ENCODE data around the gene HOMEZ.
"Not testable (repeated sequence)": the region's sequence is repeated elsewhere in the genome, so short reads cannot be mapped to it uniquely, and the experiment has no call there.

Gene HOMEZ

GRCh38 chr14:23281247-23281646 lies 4.7 kb downstream of the HOMEZ start:
- H3K9me3 ChIP-seq (ENCODE audit: insufficient read depth, low read length, severe bottlenecking), result no peaks in the 10 kb centered on the region
- H3K27ac ChIP-seq (ENCODE audit: low read length), result no peak overlapping the region
- no peak overlapping the region for H3K4me2 ChIP-seq (ENCODE audit: insufficient read depth, low read length)
- TF ChIP-seq EZH2 (IDR thresholded peaks at IDR 0.05; ENCODE audit: borderline replicate concordance, low read depth, low read length, severe bottlenecking) (no peak), CTCF (IDR thresholded peaks at IDR 0.05; ENCODE audit: borderline replicate concordance, extremely low read depth, low read length, poor library complexity, severe bottlenecking) (no peak)
- H3K4me1 ChIP-seq (ENCODE audit: insufficient read depth, low read length), result peaks cover 15% of the 10 kb centered on the region
- H3K4me3 ChIP-seq (ENCODE audit: low read depth in 1 of 2, low read length in 2 of 2), result no peak overlapping the region
- no peak overlapping the region for H3K9ac ChIP-seq (ENCODE audit: low read depth, low read length)
- no peaks in the 10 kb centered on the region for H3K27me3 ChIP-seq (ENCODE audit: insufficient read depth, low read length, poor library complexity)
- no peak for DNase-seq
- no peaks in the 10 kb centered on the region for H4K20me1 ChIP-seq (ENCODE audit: insufficient read depth, low read length)
- no peak overlapping the region for H2AFZ ChIP-seq (ENCODE audit: low read depth, low read length)
- peaks cover 2% of the 10 kb centered on the region for H3K36me3 ChIP-seq (ENCODE audit: insufficient read depth, low read length)
- ATAC-seq (ENCODE audit: insufficient read depth, low read depth), result no peak
- H3K79me2 ChIP-seq (ENCODE audit: insufficient read depth, low read length), result peaks cover 15% of the 10 kb centered on the region

GRCh38 chr14:23277928-23278327 lies 8.0 kb downstream of the HOMEZ start:
- not testable (repeated sequence) for H3K9ac ChIP-seq (ENCODE audit: low read depth, low read length); H4K20me1 ChIP-seq (ENCODE audit: insufficient read depth, low read length); H3K9me3 ChIP-seq (ENCODE audit: insufficient read depth, low read length, severe bottlenecking); H3K4me1 ChIP-seq (ENCODE audit: insufficient read depth, low read length); DNase-seq; ATAC-seq (ENCODE audit: insufficient read depth, low read depth); H3K36me3 ChIP-seq (ENCODE audit: insufficient read depth, low read length); H3K4me3 ChIP-seq (ENCODE audit: low read depth in 1 of 2, low read length in 2 of 2); H3K4me2 ChIP-seq (ENCODE audit: insufficient read depth, low read length); H3K27ac ChIP-seq (ENCODE audit: low read length); H2AFZ ChIP-seq (ENCODE audit: low read depth, low read length); H3K27me3 ChIP-seq (ENCODE audit: insufficient read depth, low read length, poor library complexity); H3K79me2 ChIP-seq (ENCODE audit: insufficient read depth, low read length)

- no peaks in the 10 kb centered on the region for H4K20me1 ChIP-seq (ENCODE audit: insufficient read depth, low read length)
- no peak for TF ChIP-seq EZH2 (IDR thresholded peaks at IDR 0.05; ENCODE audit: borderline replicate concordance, low read depth, low read length, severe bottlenecking)
- TF ChIP-seq CTCF (IDR thresholded peaks at IDR 0.05; ENCODE audit: borderline replicate concordance, extremely low read depth, low read length, poor library complexity, severe bottlenecking), result no peak
- H3K36me3 ChIP-seq (ENCODE audit: insufficient read depth, low read length), result peaks cover 2% of the 10 kb centered on the region
- H3K79me2 ChIP-seq (ENCODE audit: insufficient read depth, low read length), result no peaks in the 10 kb centered on the region
- no peak overlapping the region for H2AFZ ChIP-seq (ENCODE audit: low read depth, low read length)
- no peaks in the 10 kb centered on the region for H3K4me1 ChIP-seq (ENCODE audit: insufficient read depth, low read length)
- no peak overlapping the region for H3K4me3 ChIP-seq (ENCODE audit: low read depth in 1 of 2, low read length in 2 of 2)
- no peak overlapping the region for H3K4me2 ChIP-seq (ENCODE audit: insufficient read depth, low read length)
- H3K9ac ChIP-seq (ENCODE audit: low read depth, low read length), result no peak overlapping the region
- H3K27ac ChIP-seq (ENCODE audit: low read length), result no peak overlapping the region
- H3K9me3 ChIP-seq (ENCODE audit: insufficient read depth, low read length, severe bottlenecking), result no peaks in the 10 kb centered on the region
- ATAC-seq (ENCODE audit: insufficient read depth, low read depth) (no peak), DNase-seq (no peak)
- H3K27me3 ChIP-seq (ENCODE audit: insufficient read depth, low read length, poor library complexity), result no peaks in the 10 kb centered on the region
Measured at GRCh38 chr14:23277189-23277588, 8.7 kb downstream of the HOMEZ start.

GRCh38 chr14:23275412-23275811 lies 10.5 kb downstream of the HOMEZ start:
- Histone ChIP-seq H3K4me3 (ENCODE audit: low read depth in 1 of 2, low read length in 2 of 2) (no peak overlapping the region), H3K36me3 (ENCODE audit: insufficient read depth, low read length) (peaks cover 2% of the 10 kb centered on the region), H3K9me3 (ENCODE audit: insufficient read depth, low read length, severe bottlenecking) (no peaks in the 10 kb centered on the region), H3K79me2 (ENCODE audit: insufficient read depth, low read length) (no peaks in the 10 kb centered on the region), H3K4me1 (ENCODE audit: insufficient read depth, low read length) (no peaks in the 10 kb centered on the region), H3K9ac (ENCODE audit: low read depth, low read length) (no peak overlapping the region), H3K27ac (ENCODE audit: low read length) (no peak overlapping the region), H3K27me3 (ENCODE audit: insufficient read depth, low read length, poor library complexity) (no peaks in the 10 kb centered on the region), H4K20me1 (ENCODE audit: insufficient read depth, low read length) (no peaks in the 10 kb centered on the region), H3K4me2 (ENCODE audit: insufficient read depth, low read length) (no peak overlapping the region), H2AFZ (ENCODE audit: low read depth, low read length) (no peak overlapping the region)
- no peak for ATAC-seq (ENCODE audit: insufficient read depth, low read depth)
- TF ChIP-seq EZH2 (IDR thresholded peaks at IDR 0.05; ENCODE audit: borderline replicate concordance, low read depth, low read length, severe bottlenecking), result no peak
- no peak for TF ChIP-seq CTCF (IDR thresholded peaks at IDR 0.05; ENCODE audit: borderline replicate concordance, extremely low read depth, low read length, poor library complexity, severe bottlenecking)
- DNase-seq, result no peak

Measured in DND-41 (cell line).